ENCODE measurements around the gene ELP2.
A peak's percentile ranks its signal among the peaks of the same experiment; 100 is the strongest.

DNA sequence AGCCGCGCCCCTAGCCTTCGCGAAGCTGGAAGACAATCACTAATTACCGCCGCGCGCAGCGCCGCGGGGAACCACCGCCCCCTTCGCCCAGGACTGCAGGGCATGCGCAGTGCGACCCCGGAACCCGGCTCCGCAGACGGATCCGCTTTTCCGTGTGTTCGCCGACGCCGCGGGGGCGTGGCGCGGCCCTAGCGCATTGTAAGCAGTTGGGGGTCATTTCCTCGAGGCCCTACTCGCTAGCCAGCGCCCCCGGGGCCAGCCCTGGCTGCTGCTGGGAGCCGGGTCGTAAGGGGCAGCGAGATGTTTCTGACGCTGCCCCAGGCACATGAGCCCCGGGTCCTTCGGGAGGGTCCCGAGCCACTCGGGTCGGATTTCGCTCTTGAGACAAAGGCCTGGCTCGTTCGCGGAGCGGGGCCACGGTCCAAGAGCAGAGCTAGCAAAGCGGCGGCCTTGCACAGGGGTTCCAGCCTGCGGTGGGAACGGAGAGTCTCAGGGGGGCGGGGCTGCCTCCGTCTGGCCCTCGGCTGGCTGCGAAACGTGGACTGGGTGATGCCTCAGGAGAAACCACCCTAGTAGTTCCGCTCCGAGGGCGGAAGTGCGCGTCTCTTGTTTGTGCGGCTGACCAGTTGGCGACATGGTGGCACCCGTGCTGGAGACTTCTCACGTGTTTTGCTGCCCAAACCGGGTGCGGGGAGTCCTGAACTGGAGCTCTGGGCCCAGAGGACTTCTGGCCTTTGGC lies at the start of gene ELP2, which contains the start of gene SLC39A6:
- TF ChIP-seq SRSF1 (IDR thresholded peaks at IDR 0.05; ENCODE audit: low read depth, low read length) = peak; percentile 89; the same call in 1 of the 2 replicates
- 0 out of 2 replicates have a peak, but pooled peaks have one; percentile 65 for TF ChIP-seq RNF2 (IDR thresholded peaks at IDR 0.05)

Data from K562 (cell line).